Measurements from ENCODE around the gene SLC35E1.

GRCh38 chr19:16518061-16518460 is 54.2 kb downstream of the SLC35E1 start:
- TF ChIP-seq CTCF (IDR thresholded peaks at IDR 0.05; ENCODE audit: low read length) (no peak), EZH2phosphoT487 (IDR thresholded peaks at IDR 0.05; ENCODE audit: low read length) (no peak)

Measured in MM.1S (cell line).